GM10266 (cell line): ENCODE measurements around the gene S100A1.
"Not testable (repeated sequence)": the region's sequence is repeated elsewhere in the genome, so short reads cannot be mapped to it uniquely, and the experiment has no call there.

ENCODE experiments used
- DNase-seq: peaks from one replicate; pipeline ENCODE4 v3.0.0; 2012; ENCODE audit errors: extremely low spot score
- CTCF ChIP-seq: IDR thresholded peaks from 2 replicates; pipeline ENCODE4 v1.5.1; 2012; ENCODE audit warnings: mild to moderate bottlenecking, low read depth; ENCODE audit not compliant: control insufficient read depth, insufficient read depth; ENCODE audit errors: missing control alignments

Gene S100A1

GRCh38 chr1:153639280-153639679 lies 11.0 kb downstream of the S100A1 start:
- DNase-seq, result no peak
- no peak for TF ChIP-seq CTCF

- not testable (repeated sequence) for DNase-seq
Observed at GRCh38 chr1:153640213-153640612, 12.0 kb downstream of the S100A1 start.

GRCh38 chr1:153640861-153641260 lies 12.6 kb downstream of the S100A1 start:
- no peak for TF ChIP-seq CTCF
- DNase-seq, result no peak

- no peak for TF ChIP-seq CTCF
- DNase-seq, result no peak
Observed at GRCh38 chr1:153642161-153642560, 13.9 kb downstream of the S100A1 start.

- TF ChIP-seq CTCF, result no peak
- DNase-seq, result no peak
Observed at GRCh38 chr1:153643100-153643499, 14.9 kb downstream of the S100A1 start.

GRCh38 chr1:153643816-153644215 lies 15.6 kb downstream of the S100A1 start:
- no peak for DNase-seq
- no peak for TF ChIP-seq CTCF

GRCh38 chr1:153646672-153647345 lies 18.6 kb downstream of the S100A1 start:
- no peak for TF ChIP-seq CTCF

GRCh38 chr1:153647346-153647714 lies 19.1 kb downstream of the S100A1 start:
- TF ChIP-seq CTCF, result no peak
- DNase-seq, result no peak

More at GRCh38 chr1:153646672-153647345, 18.6 kb downstream of the S100A1 start:
- no peak for DNase-seq
